Heart left ventricle (tissue), 13 donors: ENCODE measurements around the gene ERCC6L2.

Source experiments
- POLR2A ChIP-seq, 2 donors: fragments of 450-650 bp; IDR thresholded peaks; one replicate each; pipeline ENCODE4 v1.6.1; 2017; ENCODE audit warnings: antibody characterized with exemption in 2 of 2, mild to moderate bottlenecking in 2 of 2, moderate library complexity in 2 of 2
- TF ChIP-seq, protein P1 (sequence below), 12 donors: fragments of 200-600 bp; sonication (generic) in 4 of 12; IDR thresholded peaks; one replicate each; pipeline versions ENCODE4 v1.5.0 to v1.8.0; 2018 to 2022; ENCODE audit warnings: antibody characterized with exemption in 12 of 12, mild to moderate bottlenecking in 5 of 12
- donor health status: ischemic (EF 13 %, LVEDD 7.1; RV severe dilation, severe dysfunction).
- donor health status: DM: no; HTN: yes; CAD: no.
- donor health status: DM: no; HTN: no; CAD: no.
- donor health status: ischemic (EF 25% LVEDD 6.9; RV normal size, moderate dysfunction).
- donor health status: ischemic (EF 25% LVEDD 5.7; RV mildly dilated, moderate dysfunction).
- donor health status: ischemic (EF 35%, LVEDD 5.7; RV mildly dilated, moderate dysfunction).
- donor health status: nonischemic (EF 11% LVEDD 7.7; RV severe dilation, severe dysfunction).
- donor health status: DM: yes; HTN: yes; CAD: no.
- donor health status: PGD.
- donor health status: ischemic (EF 29% LVEDD 5.4; RV normal size, mild dysfunction).
- donor health status: nonischemic (EF 23%, LVEDD 6.1; RV moderate dilation, normal function).

DNA sequence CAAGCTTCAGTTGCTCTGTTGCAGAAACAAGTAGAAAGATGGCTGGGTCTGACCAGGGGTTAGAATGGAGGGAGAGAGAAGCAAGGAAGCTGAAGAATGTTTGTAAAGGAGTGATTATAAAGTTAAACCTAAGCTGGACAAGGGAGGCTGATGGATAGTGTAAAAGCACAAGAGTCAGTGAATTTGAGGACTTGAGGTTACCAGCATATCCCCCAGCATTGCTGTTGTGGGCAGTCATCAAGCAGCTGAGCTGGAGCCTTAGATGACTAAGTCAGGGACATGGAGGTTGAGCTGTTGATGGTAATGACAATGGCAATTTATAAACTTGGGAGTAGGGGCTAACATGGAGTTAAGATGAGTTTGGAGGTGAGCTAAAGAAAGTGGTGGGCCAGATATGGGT lies 131.5 kb downstream of the ERCC6L2 start:
- TF ChIP-seq, protein P1, sequence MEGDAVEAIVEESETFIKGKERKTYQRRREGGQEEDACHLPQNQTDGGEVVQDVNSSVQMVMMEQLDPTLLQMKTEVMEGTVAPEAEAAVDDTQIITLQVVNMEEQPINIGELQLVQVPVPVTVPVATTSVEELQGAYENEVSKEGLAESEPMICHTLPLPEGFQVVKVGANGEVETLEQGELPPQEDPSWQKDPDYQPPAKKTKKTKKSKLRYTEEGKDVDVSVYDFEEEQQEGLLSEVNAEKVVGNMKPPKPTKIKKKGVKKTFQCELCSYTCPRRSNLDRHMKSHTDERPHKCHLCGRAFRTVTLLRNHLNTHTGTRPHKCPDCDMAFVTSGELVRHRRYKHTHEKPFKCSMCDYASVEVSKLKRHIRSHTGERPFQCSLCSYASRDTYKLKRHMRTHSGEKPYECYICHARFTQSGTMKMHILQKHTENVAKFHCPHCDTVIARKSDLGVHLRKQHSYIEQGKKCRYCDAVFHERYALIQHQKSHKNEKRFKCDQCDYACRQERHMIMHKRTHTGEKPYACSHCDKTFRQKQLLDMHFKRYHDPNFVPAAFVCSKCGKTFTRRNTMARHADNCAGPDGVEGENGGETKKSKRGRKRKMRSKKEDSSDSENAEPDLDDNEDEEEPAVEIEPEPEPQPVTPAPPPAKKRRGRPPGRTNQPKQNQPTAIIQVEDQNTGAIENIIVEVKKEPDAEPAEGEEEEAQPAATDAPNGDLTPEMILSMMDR (IDR thresholded peaks at IDR 0.05) = no peak
- no peak for TF ChIP-seq POLR2A (IDR thresholded peaks at IDR 0.05)
